ENCODE results near the gene ARID1A.
"Not testable (repeated sequence)": the region's sequence is repeated elsewhere in the genome, so short reads cannot be mapped to it uniquely, and the experiment has no call there.

ARID1A gene

DNA sequence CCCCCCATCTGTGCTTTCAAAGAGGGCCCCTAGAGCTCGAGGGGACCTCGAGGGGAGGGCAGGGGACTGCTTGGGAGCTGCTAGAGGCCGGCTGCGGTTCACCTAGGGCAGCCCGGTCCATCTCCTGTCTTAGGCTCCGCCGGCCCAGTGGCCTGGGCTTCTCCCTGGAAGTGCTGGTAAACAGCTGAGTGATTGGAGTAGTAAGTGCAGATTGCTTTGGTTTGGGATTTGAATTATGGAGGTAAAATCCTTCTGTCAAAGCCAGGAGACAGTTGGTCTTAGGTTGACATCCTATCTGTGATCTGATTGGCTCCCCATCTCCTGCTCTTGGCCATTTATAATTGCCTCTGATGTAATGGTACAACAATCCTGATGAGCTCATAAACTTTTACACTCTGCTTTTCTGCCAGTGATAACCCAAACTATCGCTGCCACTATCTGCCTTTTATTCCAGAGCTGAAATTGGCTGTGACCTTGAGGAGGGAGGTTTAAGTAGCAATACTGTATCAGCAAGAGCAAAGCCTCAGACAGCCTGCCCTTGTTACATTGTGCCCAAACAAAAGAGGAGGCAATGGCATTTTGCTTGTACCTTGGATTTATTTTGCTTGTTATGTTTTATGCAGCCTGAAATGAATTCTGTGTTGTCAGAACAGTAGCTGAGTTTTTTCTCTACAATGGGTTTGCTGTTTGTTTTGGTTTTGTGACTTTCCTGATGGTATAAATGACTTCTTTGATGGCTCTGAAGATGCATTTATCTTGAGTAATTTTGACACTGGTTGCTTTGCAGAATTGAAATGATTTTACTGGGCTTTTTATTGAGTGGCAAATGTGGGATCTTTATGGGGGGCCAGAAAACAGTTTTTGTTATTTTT lies 2.4 kb downstream of the ARID1A start:
- no peak for DNase-seq (ENCODE audit: low read depth in 3 of 3)

DNA sequence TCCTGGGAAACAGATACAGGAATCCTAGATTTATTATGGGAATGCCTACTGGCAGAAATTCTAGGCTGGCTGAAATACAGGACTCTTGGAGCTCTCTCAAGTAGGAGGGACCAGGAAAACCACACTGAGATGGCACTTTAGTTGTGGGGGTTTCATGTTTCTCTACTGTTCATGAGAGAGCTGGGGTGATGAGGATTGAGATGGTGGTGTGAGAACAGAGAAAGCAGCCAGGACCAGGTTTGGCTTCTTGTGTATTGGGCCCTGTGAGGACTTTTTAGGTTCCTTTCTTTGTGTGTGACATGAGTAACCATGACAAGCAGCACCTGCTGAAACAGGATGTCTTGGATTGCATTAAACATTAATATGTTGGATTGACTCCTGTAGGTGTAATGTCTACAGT lies 4.9 kb downstream of the ARID1A start:
- no peak for DNase-seq (ENCODE audit: low read depth in 3 of 3)

DNA sequence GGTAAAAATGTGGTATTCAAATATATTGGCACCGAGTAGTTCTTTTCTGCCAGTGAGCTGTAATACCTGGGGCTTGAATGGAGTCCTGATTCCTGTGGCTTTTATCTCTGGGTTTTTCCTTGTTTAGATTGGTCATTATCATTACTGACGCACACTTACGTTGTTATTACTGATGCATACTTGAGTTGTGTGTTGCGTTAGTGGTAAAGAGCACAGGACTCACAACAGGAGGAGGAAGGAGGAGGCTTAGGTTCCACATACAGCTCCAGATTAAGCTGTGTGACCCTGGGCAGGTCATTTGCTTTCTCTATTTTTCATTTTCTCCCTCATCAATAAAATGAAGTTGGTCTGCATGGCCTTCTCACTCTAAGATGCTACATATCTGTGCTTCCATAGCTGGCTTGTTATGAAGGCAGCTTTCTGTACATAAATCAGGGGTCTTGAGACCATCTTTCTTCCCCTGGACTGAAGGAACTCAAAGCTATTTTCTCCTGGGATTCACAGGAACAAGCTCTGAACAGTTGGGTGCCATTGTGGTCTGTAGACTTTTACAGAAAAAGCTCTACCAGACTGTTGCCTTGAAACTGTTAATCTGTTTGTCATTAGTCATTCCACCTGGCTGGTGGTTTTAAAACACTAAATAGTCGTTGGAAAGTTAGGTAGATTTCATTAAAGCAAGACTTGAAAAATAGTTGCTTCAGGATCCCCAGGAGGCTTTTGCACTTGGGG lies 5.6 kb downstream of the ARID1A start:
- DNase-seq (ENCODE audit: low read depth in 3 of 3): no peak

DNA sequence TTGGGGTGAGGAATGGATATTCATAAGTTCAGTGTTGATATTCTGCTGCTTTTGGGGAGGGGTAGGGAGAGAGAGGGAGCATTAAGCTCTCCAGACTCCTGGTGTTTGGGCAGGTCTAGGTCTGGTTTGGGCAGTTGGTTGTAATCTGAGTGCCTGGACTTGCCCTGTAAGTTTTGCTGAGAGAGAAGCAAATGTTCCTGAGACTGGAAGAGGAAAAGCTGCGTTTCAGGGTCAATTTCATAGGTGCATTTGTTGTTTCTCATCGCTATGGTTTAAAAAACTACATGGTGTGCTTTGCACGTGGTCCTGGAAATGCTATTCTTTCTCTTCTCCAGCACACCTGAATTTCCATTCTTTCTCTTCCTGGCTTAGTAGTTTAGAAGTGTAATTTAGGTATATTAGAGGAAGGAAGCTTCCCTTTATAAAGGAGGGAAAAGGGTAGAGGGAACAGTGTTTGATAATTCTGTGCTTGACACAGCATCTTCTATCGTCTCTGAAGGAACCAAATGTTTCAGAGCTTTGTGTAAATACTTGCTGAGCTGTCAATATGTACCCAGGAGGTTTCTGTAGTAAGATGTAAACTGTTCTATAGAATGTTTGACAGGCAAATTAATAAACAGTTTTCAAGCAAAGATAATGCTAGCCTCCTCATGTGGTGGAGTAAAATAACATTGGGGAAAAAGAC lies 6.3 kb downstream of the ARID1A start:
- no peak for DNase-seq (ENCODE audit: low read depth in 3 of 3)

DNA sequence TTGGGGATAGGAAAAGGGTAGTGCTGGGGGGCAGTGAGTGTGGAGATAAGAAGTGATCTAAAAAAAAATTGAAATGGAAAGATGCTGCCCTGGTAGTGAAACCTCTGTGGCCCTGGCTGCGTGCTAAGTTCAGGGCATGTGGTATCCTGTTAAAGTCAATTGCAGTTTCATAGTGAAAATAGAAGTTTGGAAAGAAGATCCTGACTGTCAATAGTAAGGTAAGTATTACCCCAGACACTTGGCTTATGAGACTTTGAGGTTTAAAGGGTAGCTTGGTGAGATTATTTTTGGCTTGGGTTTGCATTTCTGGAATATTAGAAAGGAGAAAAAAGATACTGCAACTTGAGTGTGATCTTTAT lies 6.8 kb downstream of the ARID1A start:
- DNase-seq (ENCODE audit: low read depth in 3 of 3): no peak

DNA sequence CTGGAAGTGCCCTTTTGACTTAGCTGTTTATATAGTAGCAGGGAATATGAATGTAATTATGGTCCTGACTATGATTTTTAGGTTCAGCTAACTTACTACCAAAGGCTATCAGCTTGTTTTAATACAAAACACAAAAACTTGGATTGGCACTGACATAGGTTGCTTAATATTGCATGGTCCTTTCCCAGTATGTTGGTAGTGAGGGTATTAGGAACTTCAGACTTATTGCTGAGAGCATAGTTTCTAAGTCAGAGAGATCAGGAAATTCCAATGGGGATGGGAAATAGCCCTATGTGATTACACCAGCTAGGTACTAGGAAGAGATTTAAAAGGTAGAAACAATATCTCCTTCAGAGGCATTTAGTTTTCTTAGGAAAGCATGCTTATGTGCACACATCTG lies 7.7 kb downstream of the ARID1A start:
- DNase-seq (ENCODE audit: low read depth in 3 of 3): no peak

DNA sequence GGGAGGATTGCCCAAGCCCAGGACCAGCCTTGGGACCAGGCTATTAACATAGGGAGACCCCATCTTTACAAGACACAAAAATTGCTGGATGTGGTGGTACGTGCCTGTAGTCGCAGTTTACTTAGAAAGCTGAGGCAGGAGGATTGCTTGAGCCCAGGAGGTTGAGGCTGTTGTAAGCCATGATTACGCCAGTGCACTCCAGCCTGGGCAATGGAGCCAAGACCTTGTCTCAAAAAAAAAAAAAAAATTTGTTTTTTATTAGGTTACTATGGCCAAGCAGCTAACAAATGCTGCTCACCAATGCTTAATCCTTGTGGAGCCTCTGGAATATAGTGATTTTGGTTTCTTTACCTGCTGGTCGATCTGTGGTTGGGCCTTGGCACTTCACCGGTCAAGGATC lies 8.8 kb downstream of the ARID1A start:
- no peak for DNase-seq (ENCODE audit: low read depth in 3 of 3)

DNA sequence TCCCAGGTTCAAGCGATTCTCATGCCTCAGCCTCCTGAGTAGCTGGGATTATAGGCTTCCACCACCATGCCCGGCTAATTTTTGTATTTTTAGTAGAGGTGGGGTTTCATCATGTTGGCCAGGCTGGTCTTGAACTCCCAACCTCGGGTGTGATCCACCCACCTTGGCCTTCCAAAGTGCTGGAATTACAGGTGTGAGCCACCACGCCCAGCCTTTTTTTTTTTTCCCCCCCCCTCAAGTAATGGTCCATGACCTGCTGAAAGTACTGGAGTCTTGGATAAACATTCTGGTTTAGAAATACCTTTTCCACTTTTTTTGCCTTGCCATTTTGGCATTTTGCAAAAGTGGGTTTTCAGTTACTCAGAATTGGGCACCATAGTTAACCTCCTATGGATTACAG lies 9.4 kb downstream of the ARID1A start:
- DNase-seq (ENCODE audit: low read depth in 3 of 3): not testable (repeated sequence)

DNA sequence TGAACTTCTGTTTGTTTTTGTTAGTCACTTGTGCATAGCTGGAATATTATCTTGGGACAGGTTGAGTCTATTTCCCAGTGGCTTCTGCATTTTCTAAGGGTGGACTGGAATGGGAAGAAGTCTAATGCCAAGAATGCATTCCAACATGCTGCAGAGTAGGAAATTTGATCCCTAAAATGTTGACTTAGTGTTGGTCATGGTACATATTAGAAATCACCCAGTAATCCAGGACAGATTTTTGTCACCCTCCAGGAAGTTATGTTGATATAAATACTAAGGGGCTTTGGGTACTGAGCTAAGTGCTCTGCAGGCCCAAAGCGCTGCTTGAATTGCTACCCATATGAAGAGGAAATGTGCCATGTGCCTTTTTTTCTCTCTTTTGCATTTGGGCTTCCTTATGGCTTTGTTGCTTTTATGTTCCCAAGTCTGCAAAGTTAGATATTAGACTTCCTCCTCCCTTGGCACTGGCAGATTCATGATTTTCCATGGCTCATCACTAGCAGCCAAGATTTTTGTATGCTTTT lies 10.0 kb downstream of the ARID1A start:
- DNase-seq (ENCODE audit: low read depth in 3 of 3): no peak

DNA sequence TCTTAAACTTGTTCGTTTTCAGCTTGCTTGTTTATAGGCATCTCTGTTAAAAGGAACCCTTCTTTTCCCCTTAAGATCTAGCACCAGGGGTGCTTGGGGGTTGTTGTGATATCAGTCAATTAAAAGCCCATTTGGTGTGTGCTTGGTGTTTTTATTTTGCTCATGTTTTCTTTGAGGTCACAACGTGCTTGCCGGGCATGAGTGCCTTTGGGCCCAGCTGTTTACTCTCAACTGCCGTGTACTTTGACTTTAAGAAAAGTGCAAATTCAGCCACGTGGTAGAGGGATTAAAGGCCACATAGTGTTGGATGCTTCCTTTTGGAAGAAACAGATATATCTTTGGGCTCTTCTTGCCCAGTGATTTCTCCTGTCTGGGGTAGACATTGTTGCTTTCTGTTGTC lies 10.5 kb downstream of the ARID1A start:
- no peak for DNase-seq (ENCODE audit: low read depth in 3 of 3)

DNA sequence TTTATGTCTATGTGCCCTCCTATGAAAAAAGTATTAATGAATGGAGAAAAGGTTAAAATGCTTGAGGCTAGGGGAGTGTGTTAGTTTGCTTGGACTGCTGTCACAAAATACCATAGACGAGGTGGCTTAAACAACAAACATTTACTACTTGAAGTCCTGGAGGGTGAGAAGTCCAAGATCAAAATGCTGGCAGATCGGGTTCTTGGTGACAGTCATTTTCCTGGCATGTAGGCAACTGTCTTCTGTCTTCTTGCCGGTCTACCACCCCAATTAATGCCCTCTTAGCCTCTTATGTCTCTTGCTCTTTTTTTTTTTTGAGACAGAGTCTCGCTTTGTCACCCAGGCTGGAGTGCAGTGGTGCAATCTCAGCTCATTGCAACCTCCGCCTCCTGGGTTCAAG lies 15.0 kb downstream of the ARID1A start:
- no peak for DNase-seq (ENCODE audit: low read depth in 3 of 3)

DNA sequence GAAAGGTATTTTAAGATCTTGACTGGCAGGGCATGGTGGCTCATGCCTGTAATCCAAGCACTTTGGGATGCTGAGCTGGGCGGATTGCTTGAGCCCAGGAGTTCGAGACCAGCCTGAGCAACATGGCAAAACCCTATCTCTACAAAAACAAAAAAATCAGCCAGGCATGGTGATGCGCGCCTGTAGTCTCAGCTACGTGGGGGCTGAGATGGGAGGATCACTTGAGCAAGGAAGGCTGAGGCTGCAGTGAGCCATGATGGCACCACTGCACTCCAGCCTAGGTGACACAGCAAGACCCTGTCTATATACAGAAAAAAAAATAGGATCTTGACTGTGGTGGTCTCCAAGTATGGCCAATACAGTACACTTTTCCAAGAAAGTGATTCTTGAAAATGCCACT lies 16.0 kb downstream of the ARID1A start:
- DNase-seq (ENCODE audit: low read depth in 3 of 3): no peak

DNA sequence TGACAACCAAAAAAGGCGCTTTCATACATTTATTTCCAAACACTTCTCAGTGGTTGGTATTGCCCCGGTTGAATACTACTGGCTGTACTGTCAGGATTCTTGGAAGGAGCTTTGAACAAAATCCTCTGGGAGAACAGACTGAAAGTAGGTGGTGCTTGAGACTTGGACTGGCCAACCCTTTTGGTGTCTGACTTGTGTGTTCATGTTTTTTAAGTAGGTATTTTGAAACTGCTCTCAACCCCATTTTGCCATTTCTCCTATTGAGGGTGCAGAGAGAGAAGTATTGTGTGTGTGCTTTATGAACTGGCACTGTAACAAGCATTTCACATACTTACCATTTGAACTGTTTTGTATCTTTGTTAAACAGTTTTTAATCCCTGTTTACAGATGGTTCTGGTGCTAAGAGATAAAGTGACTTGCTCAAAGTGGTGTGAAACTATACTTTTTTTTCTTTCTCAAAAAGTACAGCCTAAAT lies 21.2 kb downstream of the ARID1A start:
- DNase-seq (ENCODE audit: low read depth in 3 of 3): no peak

DNA sequence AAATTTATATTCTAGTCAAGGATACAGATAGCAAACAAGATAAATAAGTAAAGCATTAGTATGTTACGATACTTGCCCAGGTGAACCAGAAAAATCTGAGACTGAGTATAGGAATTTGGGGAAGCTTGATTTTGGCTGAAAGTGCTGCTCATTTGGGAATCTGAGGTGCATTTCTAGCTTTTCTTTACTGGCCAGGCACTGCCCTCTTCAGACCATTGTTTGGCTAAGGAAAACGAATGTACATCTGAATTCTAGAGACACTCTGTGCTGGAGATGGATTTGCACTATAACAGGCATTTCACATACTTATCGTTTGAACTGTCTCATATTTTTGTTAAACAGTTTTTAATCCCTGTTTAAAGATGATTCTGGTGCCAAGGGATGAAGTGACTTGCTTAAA lies 23.4 kb downstream of the ARID1A start:
- no peak for DNase-seq (ENCODE audit: low read depth in 3 of 3)

DNA sequence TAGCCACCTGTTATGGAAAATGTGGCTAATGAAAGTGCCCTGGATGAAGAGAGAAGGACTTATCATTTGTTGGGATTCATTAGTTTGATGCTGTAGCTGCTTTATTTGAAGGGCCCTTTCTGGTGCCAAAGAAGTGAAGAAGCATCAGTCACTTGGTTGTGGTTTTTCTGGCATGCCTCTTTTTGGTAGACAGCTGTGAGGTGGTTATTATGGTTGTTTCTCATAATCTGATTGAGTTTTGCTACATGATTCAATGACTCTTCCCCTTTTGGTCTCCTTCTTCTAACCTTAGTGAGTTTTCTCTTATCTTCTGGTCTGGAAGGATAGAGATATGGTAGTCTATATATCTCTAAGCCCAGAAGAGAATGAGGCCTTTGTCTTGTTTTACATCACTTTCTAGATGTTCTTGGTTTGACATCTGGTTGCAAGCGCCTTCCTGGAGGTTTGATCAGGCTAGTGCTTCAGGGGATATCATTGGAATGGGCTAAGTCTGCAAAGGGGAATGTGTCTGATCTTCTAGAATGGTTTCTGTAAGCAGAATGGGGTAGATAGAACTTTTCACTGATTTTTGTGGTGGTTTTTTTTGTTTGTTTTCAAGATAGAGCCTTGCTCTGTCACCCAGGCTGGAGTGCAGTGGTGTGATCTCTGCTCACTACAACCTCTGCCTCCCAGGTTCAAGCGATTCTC lies 26.0 kb downstream of the ARID1A start:
- no peak for DNase-seq (ENCODE audit: low read depth in 3 of 3)

DNA sequence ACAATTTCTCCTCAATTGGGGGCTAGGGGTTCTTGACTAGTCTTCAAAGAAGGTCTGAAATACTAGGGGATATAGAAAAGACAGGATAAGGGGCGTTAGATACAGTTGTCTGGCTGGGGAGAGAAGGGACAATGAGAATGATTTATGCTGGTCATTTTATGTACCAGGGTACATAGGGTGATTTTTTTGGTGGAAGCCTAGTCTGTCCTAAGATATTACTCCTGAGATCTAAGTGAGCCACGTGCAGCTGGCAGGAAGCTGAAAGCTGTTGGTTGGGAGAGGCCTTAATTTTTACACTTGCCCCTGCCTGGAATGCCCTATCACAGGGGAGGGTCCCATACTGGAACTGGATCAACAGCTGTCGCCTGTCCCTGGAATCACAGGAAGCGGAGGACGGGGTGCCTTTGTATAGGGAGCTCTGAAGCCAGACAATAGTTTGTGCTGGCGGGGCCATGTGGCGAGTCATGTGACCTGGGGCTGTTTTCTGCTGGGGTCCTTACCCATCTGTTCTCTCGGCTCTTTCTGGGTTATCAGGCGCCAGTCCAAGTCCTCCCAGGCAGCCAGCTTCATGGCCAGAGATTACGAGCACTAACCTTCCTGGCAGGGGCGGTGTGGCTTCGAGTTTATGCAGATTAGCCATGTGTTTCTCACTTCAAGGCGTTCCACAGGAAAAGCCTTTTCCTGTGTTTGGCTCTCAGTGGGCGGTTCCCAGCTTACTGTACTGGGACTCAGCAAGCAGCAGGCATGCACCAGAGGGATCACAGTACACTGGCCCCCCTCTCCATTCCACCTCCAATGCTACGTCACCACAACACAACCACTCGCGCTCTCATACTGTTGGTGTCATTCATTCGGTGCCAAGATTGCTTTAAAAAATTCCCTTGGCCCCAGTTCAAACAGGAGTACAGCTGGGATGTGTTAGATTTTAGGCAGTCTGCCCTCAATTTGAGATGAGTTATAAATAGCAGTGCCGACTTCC lies 27.5 kb downstream of the ARID1A start:
- DNase-seq (ENCODE audit: low read depth in 3 of 3): no peak

DNA sequence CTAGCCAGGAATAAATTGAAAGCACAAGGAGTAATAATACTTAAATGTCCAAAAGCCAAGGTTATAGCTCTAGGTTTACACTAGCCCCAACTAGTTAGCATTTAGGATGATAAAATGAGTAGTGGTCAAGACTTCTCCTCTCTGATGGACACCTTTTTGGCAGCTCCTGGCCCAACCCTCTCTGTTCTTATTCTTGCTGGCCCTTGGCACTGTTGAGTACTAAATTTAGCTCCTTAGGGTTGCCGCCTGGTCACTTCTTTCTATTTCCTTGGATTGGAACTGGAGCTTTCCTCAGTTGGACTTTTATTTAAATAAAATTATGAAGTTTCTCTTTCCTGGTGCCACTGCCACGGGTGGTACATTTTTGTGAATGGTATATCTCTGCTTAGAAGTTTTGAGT lies 28.3 kb downstream of the ARID1A start:
- DNase-seq (ENCODE audit: low read depth in 3 of 3): no peak

DNA sequence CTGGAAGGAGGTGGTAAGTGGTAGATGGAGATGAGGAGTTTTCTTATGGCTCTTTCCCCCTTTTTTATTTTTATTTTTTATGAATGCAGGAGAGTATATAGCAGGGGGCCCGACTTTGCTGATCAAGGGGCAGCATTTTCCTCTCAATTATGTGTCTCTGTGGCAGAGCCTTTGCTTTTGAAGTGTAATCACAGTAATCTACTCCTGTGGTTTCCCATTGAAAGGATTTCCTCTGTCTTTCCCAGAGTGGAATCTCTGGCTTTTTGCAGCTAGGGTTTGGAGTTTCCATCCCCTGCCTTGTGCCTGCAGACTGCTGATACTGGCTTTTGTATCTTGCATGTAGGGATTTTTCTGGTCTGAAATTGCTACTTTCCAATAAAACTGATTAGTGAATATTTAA lies 29.1 kb downstream of the ARID1A start:
- DNase-seq (ENCODE audit: low read depth in 3 of 3): no peak

DNA sequence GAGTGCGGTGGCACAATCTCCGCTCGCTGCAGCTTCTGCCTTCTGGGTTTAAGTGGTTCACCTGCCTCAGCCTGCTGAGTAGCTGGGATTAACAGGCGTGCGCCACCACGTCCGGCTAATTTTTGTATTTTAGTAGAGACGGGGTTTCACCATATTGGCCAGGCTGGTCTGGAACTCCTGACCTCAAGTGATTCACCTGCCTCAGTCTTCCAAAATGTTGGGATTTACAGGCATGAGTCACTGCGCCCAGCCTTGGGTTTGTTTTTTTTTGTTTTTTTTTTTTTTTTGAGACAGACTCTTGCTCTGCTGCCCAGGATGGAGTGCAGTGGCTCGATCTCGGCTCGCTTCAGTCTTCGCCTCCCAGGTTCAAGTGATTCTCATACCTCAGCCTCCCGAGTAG lies 30.1 kb downstream of the ARID1A start:
- not testable (repeated sequence) for DNase-seq (ENCODE audit: low read depth in 3 of 3)

DNA sequence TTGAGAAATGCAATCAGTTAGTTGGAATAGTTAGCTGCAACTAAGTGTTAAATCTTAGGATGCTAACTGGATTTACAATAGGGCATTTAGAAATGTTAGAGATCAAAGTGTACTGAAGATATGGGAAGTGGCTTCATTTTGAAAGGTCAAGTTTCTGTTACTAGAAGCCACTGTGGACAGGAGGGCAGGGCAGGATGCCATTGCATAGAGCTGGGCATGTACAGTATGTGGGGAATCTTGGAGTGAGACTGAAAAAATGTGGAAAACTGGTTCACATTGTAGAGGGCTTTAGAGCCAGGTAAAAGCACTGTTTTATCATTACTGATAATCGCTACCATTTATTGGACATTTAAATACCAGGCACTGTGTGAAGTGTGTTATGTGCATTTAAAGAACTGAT lies 31.0 kb downstream of the ARID1A start:
- no peak for DNase-seq (ENCODE audit: low read depth in 3 of 3)

DNA sequence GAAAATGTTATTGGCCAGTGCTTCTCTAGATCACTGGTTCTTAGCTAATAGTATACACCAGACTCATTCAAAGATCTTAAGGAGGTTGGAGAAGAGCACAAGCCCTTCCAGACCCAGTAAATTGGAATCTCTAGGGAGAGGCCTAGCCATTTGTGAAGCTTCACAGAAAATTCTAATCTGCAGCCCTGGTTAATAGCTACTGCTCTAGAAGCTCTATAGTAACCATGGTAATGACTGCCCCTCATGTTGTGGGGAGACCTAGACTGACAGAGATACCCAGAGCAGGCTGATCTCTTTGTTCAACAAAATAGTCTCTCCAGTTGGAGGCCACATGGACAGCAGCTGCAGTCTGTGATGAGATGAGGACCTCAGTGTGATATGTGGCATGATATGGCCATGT lies 31.7 kb downstream of the ARID1A start:
- DNase-seq (ENCODE audit: low read depth in 3 of 3): no peak
